ENCODE measurements around the gene DLX4. TPM values are rescaled to one million over a fixed set of nuclear protein-coding genes. Genes with fewer than 3 reads are reported as not detected.

Gene DLX4
- total RNA-seq, 1 donor from 2014 or later: 2.4 TPM

DNA sequence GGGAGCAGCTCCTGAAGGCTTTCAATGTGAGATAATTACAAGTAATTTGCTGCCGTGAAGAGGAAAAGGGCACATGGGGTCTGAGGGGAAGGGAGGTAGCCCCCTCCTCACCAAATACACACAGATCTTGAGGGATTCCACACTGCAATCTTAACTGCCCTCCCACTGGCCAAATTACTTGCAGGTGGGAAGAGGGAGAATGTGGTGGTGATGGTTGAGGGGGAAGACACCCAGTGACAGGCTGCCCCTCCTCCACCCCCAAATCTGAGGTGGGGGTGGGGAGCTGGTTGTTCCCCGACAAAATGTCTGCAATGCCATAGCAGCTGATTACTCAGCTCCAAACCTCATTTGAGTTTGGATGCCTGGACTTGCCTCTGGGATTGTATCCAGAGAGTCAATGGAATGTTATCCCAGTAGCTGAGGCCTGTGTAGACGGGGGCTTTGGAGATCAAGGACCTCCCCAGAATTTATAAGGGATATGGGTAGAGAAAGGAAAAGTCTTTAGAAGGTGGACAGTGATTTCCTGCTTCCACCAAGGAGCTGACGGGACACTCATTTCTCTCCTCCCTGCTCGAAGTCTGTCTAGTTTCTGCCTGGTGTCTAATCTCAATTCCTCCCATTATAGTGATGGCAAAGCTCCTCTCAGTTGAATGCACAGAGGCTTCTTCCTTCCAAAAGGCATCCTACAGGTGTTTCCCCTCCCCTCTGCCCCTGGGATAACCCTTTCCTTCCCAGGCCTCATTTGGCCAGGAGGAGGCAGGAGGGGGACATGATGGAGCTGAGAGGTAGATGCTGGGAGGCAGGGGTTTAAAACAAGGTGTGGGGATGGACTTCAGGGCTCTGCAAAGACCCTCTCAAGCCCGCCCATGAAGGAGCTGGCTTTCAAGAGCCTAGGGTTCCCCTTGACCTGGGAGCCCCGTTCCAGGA, 8.7 kb downstream of the DLX4 start:
- Mint-ChIP-seq H3K27ac (no peak overlapping the region), H3K9me3 (ENCODE audit: low read depth) (no peaks in the 10 kb centered on the region), H3K36me3 (ENCODE audit: insufficient read depth) (no peaks in the 10 kb centered on the region), H3K4me3 (ENCODE audit: low read depth) (no peak overlapping the region), H3K4me1 (ENCODE audit: low read depth) (peaks cover 17% of the 10 kb centered on the region), H3K27me3 (peaks cover 78% of the 10 kb centered on the region)
- TF ChIP-seq, protein P1, sequence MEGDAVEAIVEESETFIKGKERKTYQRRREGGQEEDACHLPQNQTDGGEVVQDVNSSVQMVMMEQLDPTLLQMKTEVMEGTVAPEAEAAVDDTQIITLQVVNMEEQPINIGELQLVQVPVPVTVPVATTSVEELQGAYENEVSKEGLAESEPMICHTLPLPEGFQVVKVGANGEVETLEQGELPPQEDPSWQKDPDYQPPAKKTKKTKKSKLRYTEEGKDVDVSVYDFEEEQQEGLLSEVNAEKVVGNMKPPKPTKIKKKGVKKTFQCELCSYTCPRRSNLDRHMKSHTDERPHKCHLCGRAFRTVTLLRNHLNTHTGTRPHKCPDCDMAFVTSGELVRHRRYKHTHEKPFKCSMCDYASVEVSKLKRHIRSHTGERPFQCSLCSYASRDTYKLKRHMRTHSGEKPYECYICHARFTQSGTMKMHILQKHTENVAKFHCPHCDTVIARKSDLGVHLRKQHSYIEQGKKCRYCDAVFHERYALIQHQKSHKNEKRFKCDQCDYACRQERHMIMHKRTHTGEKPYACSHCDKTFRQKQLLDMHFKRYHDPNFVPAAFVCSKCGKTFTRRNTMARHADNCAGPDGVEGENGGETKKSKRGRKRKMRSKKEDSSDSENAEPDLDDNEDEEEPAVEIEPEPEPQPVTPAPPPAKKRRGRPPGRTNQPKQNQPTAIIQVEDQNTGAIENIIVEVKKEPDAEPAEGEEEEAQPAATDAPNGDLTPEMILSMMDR (IDR thresholded peaks at IDR 0.05; ENCODE audit: unreplicated experiment): no peak
- DNase-seq (ENCODE audit: low spot score, unreplicated experiment): no peak

DNA sequence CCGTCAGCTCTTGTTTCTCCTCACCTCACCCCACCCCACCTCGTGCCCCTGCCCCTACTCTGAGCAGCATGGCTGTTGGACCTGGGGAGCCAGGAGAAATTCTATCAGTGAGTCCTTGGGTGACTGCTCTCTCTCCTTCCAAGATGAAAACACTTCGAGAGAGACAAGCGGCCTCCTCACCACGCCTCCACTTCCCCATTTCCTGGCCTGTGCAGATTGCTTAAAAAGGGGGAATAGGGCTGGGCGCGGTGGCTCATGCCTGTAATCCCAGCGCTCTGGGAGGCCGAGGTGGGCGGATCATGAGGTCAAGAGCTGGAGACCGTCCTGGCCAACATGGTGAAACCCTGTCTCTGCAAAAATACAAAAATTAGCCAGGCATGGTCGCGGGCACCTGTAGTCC, 9.5 kb downstream of the DLX4 start:
- H3K4me1 Mint-ChIP-seq (ENCODE audit: low read depth): peaks cover 17% of the 10 kb centered on the region
- TF ChIP-seq, protein P1 (IDR thresholded peaks at IDR 0.05; ENCODE audit: unreplicated experiment): no peak

DNA sequence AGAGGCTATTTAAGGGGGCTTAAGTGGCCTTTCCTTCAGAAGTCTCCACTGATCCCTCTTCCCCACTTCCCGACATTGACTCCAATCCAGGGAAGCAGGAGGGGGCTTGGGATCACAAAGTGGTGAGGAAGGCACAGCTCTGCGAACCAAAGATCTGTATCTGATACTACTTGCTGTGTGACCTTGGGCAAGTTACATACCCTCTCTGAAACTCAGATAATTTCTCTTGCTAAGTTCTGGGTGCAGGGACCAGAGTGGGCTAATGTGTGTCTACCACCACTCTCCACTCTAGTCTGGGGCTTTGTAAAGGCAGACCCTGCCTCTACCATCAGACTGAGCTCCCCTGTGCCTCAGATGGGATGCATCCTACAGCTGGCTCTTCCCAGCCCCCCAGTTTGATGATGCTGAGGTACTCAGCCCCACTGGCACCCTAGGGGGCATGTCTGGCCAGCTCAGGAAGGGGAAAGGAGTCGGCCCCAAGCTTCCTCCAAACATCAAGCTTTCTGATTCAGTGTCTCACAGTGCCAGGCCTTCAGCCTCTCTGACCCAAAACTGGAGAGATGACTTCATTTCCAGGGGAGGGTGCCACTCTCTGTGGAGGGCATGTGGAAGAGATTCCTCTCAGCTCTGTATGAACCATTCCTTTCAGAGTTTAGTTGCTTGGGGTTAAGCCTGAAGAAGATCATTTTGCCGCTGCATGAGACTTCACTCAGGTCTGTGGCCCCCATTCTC, 10.9 kb downstream of the DLX4 start:
- Mint-ChIP-seq H3K27me3 (peaks cover 71% of the 10 kb centered on the region), H3K36me3 (ENCODE audit: insufficient read depth) (no peaks in the 10 kb centered on the region), H3K4me3 (ENCODE audit: low read depth) (no peak overlapping the region), H3K9me3 (ENCODE audit: low read depth) (no peaks in the 10 kb centered on the region), H3K27ac (no peak overlapping the region), H3K4me1 (ENCODE audit: low read depth) (peaks cover 17% of the 10 kb centered on the region)
- TF ChIP-seq, protein P1 (IDR thresholded peaks at IDR 0.05; ENCODE audit: unreplicated experiment): no peak
- DNase-seq (ENCODE audit: low spot score, unreplicated experiment): no peak

More for the DNA sequence above, 9.5 kb downstream of the DLX4 start:
- no peaks in the 10 kb centered on the region for H3K36me3 Mint-ChIP-seq (ENCODE audit: insufficient read depth)
- no peak overlapping the region for H3K4me3 Mint-ChIP-seq (ENCODE audit: low read depth)
- H3K27ac Mint-ChIP-seq: no peak overlapping the region
- no peaks in the 10 kb centered on the region for H3K9me3 Mint-ChIP-seq (ENCODE audit: low read depth)
- DNase-seq (ENCODE audit: low spot score, unreplicated experiment): no peak
- H3K27me3 Mint-ChIP-seq: peaks cover 75% of the 10 kb centered on the region

DNA sequence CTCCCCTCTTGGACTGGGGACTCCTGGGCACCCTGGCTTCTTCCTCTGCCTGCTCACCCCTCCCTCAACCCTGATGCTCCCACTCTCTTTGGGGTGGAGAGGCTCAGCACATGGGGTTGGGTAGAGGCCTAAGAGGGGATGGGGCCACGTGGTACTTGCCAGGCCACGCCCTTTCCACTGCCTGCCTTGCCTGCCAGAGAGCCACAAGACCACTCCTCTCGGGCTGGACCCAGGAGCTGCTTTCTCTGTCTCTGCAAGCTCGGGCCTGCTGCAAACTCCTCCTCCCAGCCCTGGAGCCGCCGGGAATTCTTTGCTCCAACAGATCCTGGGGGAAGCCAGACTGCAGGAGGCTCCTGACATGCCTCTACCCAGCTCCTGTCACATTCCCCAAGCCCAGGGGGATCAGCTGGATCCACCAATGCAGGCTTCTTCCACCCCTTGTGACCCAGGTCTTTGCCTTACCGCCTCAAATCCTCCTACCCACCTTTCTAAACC, 11.8 kb downstream of the DLX4 start:
- DNase-seq (ENCODE audit: low spot score, unreplicated experiment): no peak
- H3K27ac Mint-ChIP-seq: no peak overlapping the region
- peaks cover 70% of the 10 kb centered on the region for H3K27me3 Mint-ChIP-seq
- H3K36me3 Mint-ChIP-seq (ENCODE audit: insufficient read depth): no peaks in the 10 kb centered on the region
- H3K4me1 Mint-ChIP-seq (ENCODE audit: low read depth): peaks cover 13% of the 10 kb centered on the region
- TF ChIP-seq, protein P1 (IDR thresholded peaks at IDR 0.05; ENCODE audit: unreplicated experiment): no peak
- H3K4me3 Mint-ChIP-seq (ENCODE audit: low read depth): no peak overlapping the region
- no peaks in the 10 kb centered on the region for H3K9me3 Mint-ChIP-seq (ENCODE audit: low read depth)

DNA sequence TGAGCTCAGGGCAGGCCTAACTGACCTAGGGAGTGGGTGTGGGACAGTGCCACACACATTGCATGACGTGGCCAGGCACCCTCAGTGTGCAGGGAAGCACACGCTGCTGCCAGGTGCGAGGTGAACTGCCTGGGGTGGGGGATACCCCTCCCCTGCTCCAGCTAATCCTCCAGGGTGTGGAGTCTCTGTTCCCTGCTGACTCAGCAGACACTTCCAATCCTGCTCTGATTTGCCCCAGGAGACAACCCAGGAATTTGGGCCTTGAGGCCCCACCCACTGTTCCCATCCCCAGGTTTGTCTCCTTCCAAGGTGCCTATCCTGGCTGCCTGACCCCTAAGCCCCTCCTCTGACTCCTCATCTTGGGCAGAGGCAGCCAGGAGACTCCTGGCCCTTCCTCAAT, 15.3 kb downstream of the DLX4 start:
- Mint-ChIP-seq H3K9me3 (ENCODE audit: low read depth) (no peaks in the 10 kb centered on the region), H3K4me1 (ENCODE audit: low read depth) (no peaks in the 10 kb centered on the region), H3K27ac (no peak overlapping the region), H3K27me3 (peaks cover 76% of the 10 kb centered on the region), H3K36me3 (ENCODE audit: insufficient read depth) (no peaks in the 10 kb centered on the region), H3K4me3 (ENCODE audit: low read depth) (no peak overlapping the region)
- TF ChIP-seq, protein P1 (IDR thresholded peaks at IDR 0.05; ENCODE audit: unreplicated experiment): no peak
- DNase-seq (ENCODE audit: low spot score, unreplicated experiment): no peak

All from progenitor cell of endocrine pancreas (in vitro differentiated cells).